T-cell (primary cell): ENCODE data around the gene MDH2. TPM values are rescaled to one million over a fixed set of nuclear protein-coding genes. Genes with fewer than 3 reads are reported as not detected.

Experiments
- ATAC-seq, 4 experiments: fragments of 200-7000 bp in 3 of 4; fragments of 150-1000 bp in 1 of 4; cut with Tn5 transposase; replicated peaks in 1 of 4; 1 replicate in 3 of 4; 2 replicates in 1 of 4; pipeline ENCODE4 v1.10.0; 2021; ENCODE audit warnings: moderate library complexity in 3 of 4, mild to moderate bottlenecking in 2 of 4, moderate number of reproducible peaks in 1 of 4
- CTCF ChIA-PET, 2 donors: fragments of 300-600 bp; sonication (Branson Sonifier 250); formaldehyde crosslinking; loops; one replicate each; lab custom pipeline; 2022; ENCODE audit warnings: antibody characterized with exemption in 2 of 2; lab: Charles Lee
- POLR2A ChIA-PET, 2 donors: fragments of 300-600 bp; sonication (Branson Sonifier 250); formaldehyde crosslinking; loops; one replicate each; lab custom pipeline; 2022; ENCODE audit warnings: antibody characterized with exemption in 2 of 2; lab: Charles Lee
- DNase-seq, 35 experiments: peaks; one replicate each; pipeline versions ENCODE4 v3.0.0 to v3.0.0-alpha.2; 2013 to 2023
- H3K27ac ChIP-seq: one replicate; pipeline ENCODE4 v1.5.1; 2013; ENCODE audit warnings: low read length
- H3K27me3 ChIP-seq, 2 experiments: replicated peaks in 1 of 2; 1 replicate in 1 of 2; 2 replicates in 1 of 2; pipeline versions ENCODE4 v1.6.1 to v1.7.0; 2013; ENCODE audit warnings: low read length in 1 of 2, mixed read lengths in 1 of 2; ENCODE audit not compliant: control insufficient read depth in 2 of 2, insufficient read depth in 2 of 2; ENCODE audit errors: extremely low read depth in 1 of 2
- H3K36me3 ChIP-seq, 2 donors: 1 replicate in 1 of 2; 2 replicates in 1 of 2; pipeline versions ENCODE4 v1.6.1 to v1.7.0; 2013; ENCODE audit warnings: low read length in 1 of 2; ENCODE audit not compliant: control insufficient read depth in 2 of 2, insufficient read depth in 1 of 2; ENCODE audit errors: extremely low read depth in 1 of 2
- H3K4me1 ChIP-seq, 2 experiments: 1 replicate in 1 of 2; 2 replicates in 1 of 2; pipeline versions ENCODE4 v1.6.1 to v1.7.0; 2013; ENCODE audit warnings: low read length in 2 of 2, mixed read lengths in 1 of 2; ENCODE audit not compliant: insufficient read depth in 2 of 2, control insufficient read depth in 1 of 2; ENCODE audit errors: extremely low read depth in 1 of 2
- H3K4me3 ChIP-seq, 2 donors: 1 replicate in 1 of 2; 2 replicates in 1 of 2; pipeline versions ENCODE4 v1.5.1 to v1.7.0; 2013; ENCODE audit warnings: mild to moderate bottlenecking in 2 of 2, low read length in 1 of 2, moderate library complexity in 1 of 2; ENCODE audit not compliant: control insufficient read depth in 1 of 2; ENCODE audit errors: extremely low read depth in 1 of 2
- H3K9me3 ChIP-seq: 2 replicates; pipeline ENCODE4 v1.7.0; 2013
- H3K27ac Mint-ChIP-seq, 2 donors: one replicate each; pipeline ENCODE4 v1.8.0; 2020 to 2021; ENCODE audit warnings: mild to moderate bottlenecking in 2 of 2, mixed read lengths in 2 of 2
- H3K27me3 Mint-ChIP-seq, 2 donors: one replicate each; pipeline ENCODE4 v1.8.0; 2021 to 2022; ENCODE audit warnings: mixed read lengths in 2 of 2
- H3K36me3 Mint-ChIP-seq: one replicate; pipeline ENCODE4 v1.8.0; 2021; ENCODE audit warnings: mixed read lengths
- H3K4me1 Mint-ChIP-seq, 3 donors: one replicate each; pipeline ENCODE4 v1.8.0; 2020 to 2022; ENCODE audit warnings: mixed read lengths in 3 of 3, mild to moderate bottlenecking in 1 of 3
- H3K4me3 Mint-ChIP-seq, 3 donors: one replicate each; pipeline ENCODE4 v1.8.0; 2020 to 2022; ENCODE audit warnings: mild to moderate bottlenecking in 3 of 3, mixed read lengths in 3 of 3, moderate library complexity in 3 of 3
- H3K9me3 Mint-ChIP-seq, 3 donors: one replicate each; pipeline ENCODE4 v1.8.0; 2020 to 2022; ENCODE audit warnings: mixed read lengths in 3 of 3
- WGBS: methylation state at CpG from one replicate; pipeline ENCODE4 v1.1.5; 2013; ENCODE audit warnings: missing lambda C conversion rate; ENCODE audit not compliant: insufficient coverage; 5-methylcytosine and 5-hydroxymethylcytosine counted together
- total RNA-seq, 35 experiments: library from RNA in 6 of 35; stranded (reverse) in 6 of 35; fragments of 120-200 nt in 1 of 35; gene quantifications; one replicate each; pipeline versions ENCODE4 v1.2.1 to v1.2.4 and lab custom pipeline; 2013 to 2026

MDH2 gene
- total RNA-seq, 5 donors from 2014 or later (not counting 1 experiment from before 2014, with no cell fraction given), result 72.0 to 113 (median 93.6) TPM

- Mint-ChIP-seq H3K27me3 (no peaks in the 10 kb centered on the region), H3K36me3 (peaks cover 9% of the 10 kb centered on the region), H3K9me3 (no peaks in the 10 kb centered on the region), H3K4me1 (peaks cover 7 to 14% (median 14%) of the 10 kb centered on the region in 3 donors), H3K4me3 (no peak overlapping the region), H3K27ac (no peak overlapping the region)
- CTCF ChIA-PET, result interaction anchor here in 1 of 2 donors (0.6 to 0.9 kb wide), 2 partner anchors 20 to 1073 kb away, joined by 3 to 6 read pairs; no protein-coding TSS in a partner anchor
- Histone ChIP-seq H3K27me3 (no peaks in the 10 kb centered on the region), H3K9me3 (no peaks in the 10 kb centered on the region), H3K36me3 (peaks cover 0 to 8% of the 10 kb centered on the region in 2 donors), H3K4me3 (no peak overlapping the region), H3K27ac (no peak overlapping the region), H3K4me1 (peaks cover 0 to 9% of the 10 kb centered on the region in 2 experiments)
- DNase-seq, result no peak
- no peak for ATAC-seq
- POLR2A ChIA-PET, result interaction anchor here in 1 of 2 donors (0.6 kb wide), 1 partner anchor 147 kb away, joined by 3 read pairs; no protein-coding TSS in a partner anchor
- WGBS, result 98% methylated on average over 6 of the region's 6 CpGs
These were observed 7.8 kb upstream of the MDH2 start for GRCh38 chr7:76040126-76040525.

GRCh38 chr7:76044375-76044865 lies 3.5 kb upstream of the MDH2 start:
- CTCF ChIA-PET, result interaction anchor here in 1 of 2 donors (1.3 kb wide), 1 partner anchor 24 kb away, joined by 4 read pairs; no protein-coding TSS in a partner anchor
- Mint-ChIP-seq H3K4me1 (peaks cover 20 to 38% (median 33%) of the 10 kb centered on the region in 3 donors), H3K9me3 (no peaks in the 10 kb centered on the region), H3K36me3 (peaks cover 13% of the 10 kb centered on the region), H3K27me3 (no peaks in the 10 kb centered on the region), H3K4me3 (peak overlapping the region in 1 of 3 donors; percentile 10), H3K27ac (peak overlapping the region in 1 of 2 donors; percentile 12)
- H3K36me3 ChIP-seq, result peaks cover 0 to 8% of the 10 kb centered on the region in 2 donors
- no peaks in the 10 kb centered on the region for H3K27me3 ChIP-seq
- H3K4me3 ChIP-seq, result no peak overlapping the region
- no peak for ATAC-seq
- H3K27ac ChIP-seq, result no peak overlapping the region
- POLR2A ChIA-PET, result no interaction called here
- no peak for DNase-seq
- peaks cover 5 to 36% of the 10 kb centered on the region in 2 experiments for H3K4me1 ChIP-seq
- no peaks in the 10 kb centered on the region for H3K9me3 ChIP-seq
- WGBS, result 100% methylated on average over 1 of the region's 7 CpGs

DNA sequence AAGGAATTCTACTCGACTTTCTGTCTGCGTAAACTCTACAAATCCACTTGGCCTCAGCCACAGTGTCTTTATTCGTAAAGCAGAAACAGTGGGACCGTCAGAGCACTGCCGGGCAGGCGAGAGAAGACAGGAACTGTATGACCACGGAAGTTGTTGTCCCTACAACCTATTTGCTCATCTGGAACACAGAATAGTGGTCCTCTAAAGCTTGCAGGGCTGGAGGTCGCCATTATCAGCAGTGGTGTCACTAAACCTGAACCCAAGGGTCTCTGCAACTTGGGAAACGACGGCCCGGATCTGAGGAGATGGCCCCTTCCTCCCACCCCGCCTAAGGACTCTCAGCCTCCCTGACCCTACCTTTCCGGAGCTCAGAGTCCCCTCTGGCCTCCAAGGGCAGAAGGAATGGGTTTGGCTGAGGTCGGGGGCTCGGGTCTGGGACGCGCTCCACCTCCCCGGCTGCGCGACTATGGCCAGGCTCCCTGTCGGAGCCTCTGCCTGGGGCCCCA lies 548 bp upstream of the MDH2 start:
- Mint-ChIP-seq H3K4me1 (peaks cover 42 to 62% (median 53%) of the 10 kb centered on the region in 3 donors), H3K27me3 (no peaks in the 10 kb centered on the region), H3K36me3 (peaks cover 21% of the 10 kb centered on the region), H3K9me3 (no peaks in the 10 kb centered on the region), H3K4me3 (peak overlapping the region; percentile 94 to 99 (median 99)), H3K27ac (peak overlapping the region; percentile 97)
- H3K27ac ChIP-seq, result peak overlapping the region; percentile 75
- POLR2A ChIA-PET, result interaction anchor here (0.6 to 1.1 kb wide), 3 partner anchors 9 to 308 kb away, joined by 3 to 4 read pairs (median 4); no protein-coding TSS in a partner anchor
- no peaks in the 10 kb centered on the region for H3K9me3 ChIP-seq
- DNase-seq (peak in 7 of 35 experiments; percentile 1 to 33 (median 9)), ATAC-seq (peak in 3 of 4 experiments; percentile 6 to 25 (median 10))
- peaks cover 5 to 57% of the 10 kb centered on the region in 2 experiments for H3K4me1 ChIP-seq
- no peaks in the 10 kb centered on the region for H3K27me3 ChIP-seq
- peak overlapping the region; percentile 74 to 96 for H3K4me3 ChIP-seq
- peaks cover 0 to 7% of the 10 kb centered on the region in 2 donors for H3K36me3 ChIP-seq
- WGBS, result 2% methylated on average over 18 of the region's 21 CpGs
- CTCF ChIA-PET, result no interaction called here

DNA sequence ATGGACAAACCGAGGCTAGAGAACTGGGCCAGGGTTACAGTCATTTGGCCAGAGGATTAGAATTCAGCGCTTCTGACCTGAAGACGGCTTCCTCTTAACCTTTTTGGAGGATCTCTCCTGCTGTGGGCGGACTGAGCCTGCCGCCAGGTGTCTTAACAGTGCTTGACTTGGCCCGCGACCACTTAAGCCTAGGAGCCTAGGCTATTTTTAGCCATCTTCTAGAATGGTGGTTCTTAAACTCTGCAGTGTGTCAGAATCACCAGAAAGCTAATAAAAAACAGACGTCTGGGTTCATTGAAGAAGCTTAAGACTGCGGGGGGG lies 722 bp downstream of the MDH2 start:
- ChIA-PET CTCF (interaction anchor here in 1 of 2 donors (0.6 kb wide), 2 partner anchors 265 to 1434 kb away, joined by 4 to 5 read pairs; no protein-coding TSS in a partner anchor), POLR2A (interaction anchor here in 1 of 2 donors (0.7 kb wide), 2 partner anchors 254 to 624 kb away, joined by 3 to 7 read pairs; partner anchors contain the start of gene HSPB1)
- peak overlapping the region; percentile 94 to 99 (median 99) for H3K4me3 Mint-ChIP-seq
- Histone ChIP-seq H3K27me3 (no peaks in the 10 kb centered on the region), H3K9me3 (no peaks in the 10 kb centered on the region), H3K36me3 (peaks cover 6 to 8% of the 10 kb centered on the region in 2 donors), H3K4me1 (peaks cover 5 to 57% of the 10 kb centered on the region in 2 experiments), H3K27ac (peak overlapping the region; percentile 75), H3K4me3 (peak overlapping the region; percentile 74 to 96)
- H3K4me1 Mint-ChIP-seq, result peaks cover 42 to 61% (median 60%) of the 10 kb centered on the region in 3 donors
- no peaks in the 10 kb centered on the region for H3K27me3 Mint-ChIP-seq
- 6% methylated on average over 8 of the region's 9 CpGs for WGBS
- peak; percentile 7 to 14 (median 13) for ATAC-seq
- H3K27ac Mint-ChIP-seq, result peak overlapping the region; percentile 95 to 97
- H3K36me3 Mint-ChIP-seq, result peaks cover 21% of the 10 kb centered on the region
- H3K9me3 Mint-ChIP-seq, result no peaks in the 10 kb centered on the region
- DNase-seq, result peak in 7 of 35 experiments; percentile 3 to 24 (median 15)

GRCh38 chr7:76049295-76049694 lies 1.4 kb downstream of the MDH2 start:
- Histone ChIP-seq H3K27ac (no peak overlapping the region), H3K4me3 (peak overlapping the region in 1 of 2 donors; percentile 15), H3K27me3 (no peaks in the 10 kb centered on the region), H3K4me1 (peaks cover 5 to 55% of the 10 kb centered on the region in 2 experiments), H3K9me3 (no peaks in the 10 kb centered on the region), H3K36me3 (peaks cover 8 to 15% of the 10 kb centered on the region in 2 donors)
- Mint-ChIP-seq H3K36me3 (peaks cover 21% of the 10 kb centered on the region), H3K4me1 (peaks cover 42 to 62% (median 60%) of the 10 kb centered on the region in 3 donors), H3K4me3 (peak overlapping the region; percentile 18 to 99 (median 94)), H3K27me3 (no peaks in the 10 kb centered on the region), H3K27ac (peak overlapping the region in 1 of 2 donors; percentile 19), H3K9me3 (no peaks in the 10 kb centered on the region)
- no peak for ATAC-seq
- POLR2A ChIA-PET, result no interaction called here
- CTCF ChIA-PET, result interaction anchor here in 1 of 2 donors (0.6 kb wide), 1 partner anchor 18 kb away, joined by 7 read pairs; no protein-coding TSS in a partner anchor
- WGBS, result 58% methylated on average over 2 of the region's 6 CpGs
- DNase-seq, result peak in 1 of 35 experiments; percentile 11

DNA sequence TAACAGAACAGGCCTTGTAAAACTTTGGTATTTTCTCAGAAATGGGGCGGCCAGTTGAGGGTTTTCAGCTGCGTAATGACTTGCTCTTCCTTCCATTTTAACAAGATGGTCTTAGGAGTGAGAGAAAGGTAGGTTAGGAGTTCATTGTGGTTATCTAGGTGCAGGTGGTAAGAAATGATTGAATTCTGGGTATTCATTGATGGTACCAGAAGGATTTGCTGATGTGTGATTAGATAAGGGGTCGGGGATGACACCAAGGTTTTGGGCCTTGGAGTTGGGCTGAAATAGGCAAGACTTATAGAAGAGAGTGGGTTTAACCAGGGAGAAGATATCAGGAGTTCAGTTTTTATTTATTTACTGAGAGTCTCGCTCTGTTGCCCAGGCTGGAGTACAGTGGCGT lies 2.6 kb downstream of the MDH2 start:
- ATAC-seq, result no peak
- Mint-ChIP-seq H3K27me3 (no peaks in the 10 kb centered on the region), H3K27ac (peak overlapping the region in 1 of 2 donors; percentile 9), H3K4me1 (peaks cover 33 to 51% (median 50%) of the 10 kb centered on the region in 3 donors), H3K4me3 (peak overlapping the region in 1 of 3 donors; percentile 31), H3K36me3 (peaks cover 21% of the 10 kb centered on the region), H3K9me3 (no peaks in the 10 kb centered on the region)
- no peak for DNase-seq
- no peaks in the 10 kb centered on the region for H3K27me3 ChIP-seq
- CTCF ChIA-PET, result no interaction called here
- peaks cover 8 to 27% of the 10 kb centered on the region in 2 donors for H3K36me3 ChIP-seq
- WGBS, result 86% methylated on average over 2 of the region's 5 CpGs
- peaks cover 5 to 54% of the 10 kb centered on the region in 2 experiments for H3K4me1 ChIP-seq
- POLR2A ChIA-PET, result no interaction called here
- H3K4me3 ChIP-seq, result no peak overlapping the region
- no peak overlapping the region for H3K27ac ChIP-seq
- H3K9me3 ChIP-seq, result no peaks in the 10 kb centered on the region
